HepG2 (cell line): Measurements from ENCODE around the gene COPS9. TPM values are rescaled to one million over a fixed set of nuclear protein-coding genes. Genes with fewer than 3 reads are reported as not detected.

ENCODE experiments used
- ATF7-NPFF ChIP-seq: sonication (generic); formaldehyde crosslinking; IDR thresholded peaks from 2 replicates; pipeline ENCODE4 v1.8.1; 2023; ENCODE audit warnings: mild to moderate bottlenecking, low read depth, missing genetic modification reagents, moderate library complexity
- CREB1 ChIP-seq, 2 experiments: fragments of 450-650 bp in 1 of 2; IDR thresholded peaks; 2 replicates each; pipeline ENCODE4 v1.6.1; 2016 to 2017; ENCODE audit warnings: control low read depth in 1 of 2, mild to moderate bottlenecking in 1 of 2, missing compliant biosample characterization in 1 of 2, missing genetic modification characterization in 1 of 2
- DNMT1 ChIP-seq: sonication (generic); formaldehyde crosslinking; IDR thresholded peaks from 2 replicates; pipeline ENCODE4 v1.5.1; 2020; ENCODE audit warnings: mild to moderate bottlenecking, missing genetic modification reagents
- DPF2 ChIP-seq: sonication (generic); formaldehyde crosslinking; IDR thresholded peaks from 2 replicates; pipeline ENCODE4 v1.4.0; 2020; ENCODE audit warnings: mild to moderate bottlenecking, low read depth, missing genetic modification reagents, borderline replicate concordance
- ETV5 ChIP-seq: IDR thresholded peaks from 2 replicates; pipeline ENCODE4 v1.6.1; 2018; ENCODE audit warnings: missing biosample characterization, missing genetic modification reagents, inconsistent platforms, borderline replicate concordance
- FIP1L1 ChIP-seq: fragments of 200-400 bp; formaldehyde crosslinking; IDR thresholded peaks from 2 replicates; pipeline ENCODE4 v1.6.1; 2018; ENCODE audit warnings: low read depth, mild to moderate bottlenecking, low read length, moderate library complexity, borderline replicate concordance; ENCODE audit not compliant: insufficient read depth
- ISX ChIP-seq: sonication (generic); formaldehyde crosslinking; conservative IDR thresholded peaks from 2 replicates; pipeline ENCODE4 v1.5.0; 2020; ENCODE audit warnings: missing genetic modification reagents
- MXI1 ChIP-seq: IDR thresholded peaks from 3 replicates; pipeline ENCODE4 v1.6.1; 2012; ENCODE audit warnings: low read depth, low read length, inconsistent platforms, borderline replicate concordance
- PHB2 ChIP-seq: fragments of 450-650 bp; IDR thresholded peaks from 2 replicates; pipeline ENCODE4 v1.6.1; 2018; ENCODE audit not compliant: partially characterized antibody
- SIN3B ChIP-seq: fragments of 150-350 bp; IDR thresholded peaks from 2 replicates; pipeline ENCODE4 v1.6.1; 2014; ENCODE audit warnings: low read length
- SMARCE1 ChIP-seq: fragments of 450-650 bp; IDR thresholded peaks from 2 replicates; pipeline ENCODE4 v1.6.1; 2017; ENCODE audit warnings: borderline replicate concordance
- YEATS2 ChIP-seq: sonication (generic); formaldehyde crosslinking; IDR thresholded peaks from 2 replicates; pipeline ENCODE4 v1.4.0; 2020; ENCODE audit warnings: missing genetic modification reagents, borderline replicate concordance
- ZBTB21 ChIP-seq: sonication (generic); formaldehyde crosslinking; IDR thresholded peaks from 2 replicates; pipeline ENCODE4 v1.4.0; 2020; ENCODE audit warnings: missing genetic modification reagents
- ZBTB38 ChIP-seq: sonication (generic); formaldehyde crosslinking; IDR thresholded peaks from 2 replicates; pipeline ENCODE4 v1.5.1; 2020; ENCODE audit warnings: mild to moderate bottlenecking, missing genetic modification reagents
- ZBTB40 ChIP-seq, 2 experiments: fragments of 450-650 bp in 1 of 2; sonication (generic) in 1 of 2; formaldehyde crosslinking in 1 of 2; IDR thresholded peaks; 2 replicates each; pipeline versions ENCODE4 v1.6.1 to v1.8.0; 2016 to 2022; ENCODE audit warnings: antibody characterized with exemption in 1 of 2, mild to moderate bottlenecking in 1 of 2, missing genetic modification reagents in 1 of 2
- ZNF282 ChIP-seq: fragments of 450-650 bp; IDR thresholded peaks from 2 replicates; pipeline ENCODE4 v1.6.1; 2018; ENCODE audit not compliant: partially characterized antibody
- ZNF296 ChIP-seq: sonication (generic); formaldehyde crosslinking; conservative IDR thresholded peaks from 2 replicates; pipeline ENCODE4 v1.5.0; 2020; ENCODE audit warnings: mild to moderate bottlenecking, missing genetic modification reagents
- ZNF501 ChIP-seq: sonication (generic); formaldehyde crosslinking; IDR thresholded peaks from 2 replicates; pipeline ENCODE4 v1.5.1; 2020; ENCODE audit warnings: mild to moderate bottlenecking, moderate library complexity, missing genetic modification reagents
- ZNF563 ChIP-seq: sonication (generic); formaldehyde crosslinking; IDR thresholded peaks from 2 replicates; pipeline ENCODE4 v1.8.0; 2022; ENCODE audit warnings: mild to moderate bottlenecking, moderate library complexity, missing genetic modification reagents
- ZNF780A ChIP-seq: sonication (generic); formaldehyde crosslinking; IDR thresholded peaks from 2 replicates; pipeline ENCODE4 v1.8.0; 2022; ENCODE audit warnings: mild to moderate bottlenecking, missing genetic modification reagents, moderate library complexity
- polyA plus RNA-seq, 8 experiments: library from polyadenylated mRNA; depleted of rRNA in 3 of 8; stranded (reverse) in 7 of 8; unstranded in 1 of 8; fragments of >200 nt; fragmentation: Illumina TruSeq in 4 of 8; extraction: Trizol in 4 of 8; gene quantifications; 2 replicates each; pipeline versions ENCODE4 v1.2.1 to v1.2.3, GENCODE V29; 2011 to 2016; ENCODE audit warnings: low read depth in 4 of 8, missing spikeins in 1 of 8, mixed read lengths in 1 of 8; ENCODE audit not compliant: insufficient read depth in 1 of 8
- total RNA-seq, 5 experiments: library from RNA; depleted of rRNA; stranded (reverse); fragments of >200 nt; fragmentation: Illumina TruSeq; extraction: Trizol; gene quantifications; 2 replicates each; pipeline ENCODE4 v1.2.3, GENCODE V29; 2016; ENCODE audit warnings: low read depth in 1 of 5

The COPS9 gene
- total and polyA plus RNA-seq, 2 of the 13 experiments (the other 11 are each of a cell fraction or from before 2014, with no cell fraction given), result 180 to 247 TPM

GRCh38 chr2:240136013-240136670 lies at the start of gene COPS9 (continued):
- TF ChIP-seq ZBTB40 (IDR thresholded peaks at IDR 0.05) (peak; percentile 72), ZBTB40 (CRISPR knock-in tag; IDR thresholded peaks at IDR 0.05) (no peak), CREB1 (IDR thresholded peaks at IDR 0.05) (peak; percentile 52), CREB1 (CRISPR knock-in tag; IDR thresholded peaks at IDR 0.05) (no peak), ZBTB38 (CRISPR knock-in tag) (peak; percentile 68; the same call in 1 of the 2 replicates), ZNF780A (CRISPR knock-in tag) (no peak), ZBTB21 (CRISPR knock-in tag) (no peak), SIN3B (no peak), ZNF282 (no peak), SMARCE1 (no peak), DNMT1 (0 out of 2 replicates have a peak, but pooled peaks have one; percentile 47), MXI1 (peak; percentile 75; the same call in 1 of the 3 replicates), DPF2 (CRISPR knock-in tag) (0 out of 2 replicates have a peak, but pooled peaks have one; percentile 18), ISX (CRISPR knock-in tag) (0 out of 2 replicates have a peak, but pooled peaks have one; percentile 58), ZNF501 (CRISPR knock-in tag) (peak; percentile 88), ZNF563 (CRISPR knock-in tag) (0 out of 2 replicates have a peak, but pooled peaks have one; percentile 36), ZNF296 (no peak), FIP1L1 (no peak), YEATS2 (CRISPR knock-in tag) (peak; percentile 93; the same call in 1 of the 2 replicates), PHB2 (no peak), ETV5 (CRISPR knock-in tag) (peak; percentile 98), ATF7-NPFF (CRISPR knock-in tag) (peak; percentile 58)
